Stimulated activated CD4-positive, alpha-beta T cell treated with anti-CD3 and anti-CD28 coated beads, Interleukin-12 subunit alpha, Interleukin-12 subunit beta, amount 100 ng/mL, for 4 hours (primary cell): Measurements from ENCODE around the gene ZNF605.
A peak's percentile ranks its signal among the peaks of the same experiment; 100 is the strongest.
"Not testable (repeated sequence)": the region's sequence is repeated elsewhere in the genome, so short reads cannot be mapped to it uniquely, and the experiment has no call there.

Experiments
- DNase-seq: peaks from one replicate; pipeline ENCODE4 v3.0.0-alpha.2; 2020

Gene ZNF605

GRCh38 chr12:132904718-132905328, 51.3 kb downstream of the ZNF605 start:
- peak; percentile 94 for DNase-seq

- no peak for DNase-seq
Observed at GRCh38 chr12:132899033-132899432, 57.1 kb downstream of the ZNF605 start.

- no peak for DNase-seq
Observed at GRCh38 chr12:132888852-132889251, 67.3 kb downstream of the ZNF605 start.

- peak; percentile 91 for DNase-seq
Observed at GRCh38 chr12:132887513-132888351, 68.4 kb downstream of the ZNF605 start, which contains the start of gene CHFR. TSS of gene CHFR (minus strand) at chr12:132887605. CDS start at chr12:132887328, 277 bp downstream.

- DNase-seq, result no peak
Observed at GRCh38 chr12:132886529-132887477, 69.3 kb downstream of the ZNF605 start.

GRCh38 chr12:132881818-132882217, 74.3 kb downstream of the ZNF605 start:
- DNase-seq, result no peak

- DNase-seq, result not testable (repeated sequence)
Observed at GRCh38 chr12:132874620-132875019, 81.5 kb downstream of the ZNF605 start.

- DNase-seq, result no peak
Observed at GRCh38 chr12:132874175-132874574, 81.9 kb downstream of the ZNF605 start.

- no peak for DNase-seq
Observed at GRCh38 chr12:132873724-132874123, 82.4 kb downstream of the ZNF605 start.

GRCh38 chr12:132872975-132873421, 83.1 kb downstream of the ZNF605 start:
- DNase-seq, result no peak

GRCh38 chr12:132872073-132872855, 83.8 kb downstream of the ZNF605 start:
- DNase-seq, result no peak

- no peak for DNase-seq
Observed at GRCh38 chr12:132869551-132869950, 86.6 kb downstream of the ZNF605 start.
